SH-SY5Y (cell line): ENCODE data around the gene FMN2.

Experiments used
- GATA2 ChIP-seq: IDR thresholded peaks from 2 replicates; pipeline ENCODE4 v1.6.1; 2011; ENCODE audit warnings: mild to moderate bottlenecking, low read depth, low read length
- GATA3 ChIP-seq: IDR thresholded peaks from 2 replicates; pipeline ENCODE4 v1.6.1; 2011; ENCODE audit warnings: low read depth, mild to moderate bottlenecking, low read length, moderate library complexity

DNA sequence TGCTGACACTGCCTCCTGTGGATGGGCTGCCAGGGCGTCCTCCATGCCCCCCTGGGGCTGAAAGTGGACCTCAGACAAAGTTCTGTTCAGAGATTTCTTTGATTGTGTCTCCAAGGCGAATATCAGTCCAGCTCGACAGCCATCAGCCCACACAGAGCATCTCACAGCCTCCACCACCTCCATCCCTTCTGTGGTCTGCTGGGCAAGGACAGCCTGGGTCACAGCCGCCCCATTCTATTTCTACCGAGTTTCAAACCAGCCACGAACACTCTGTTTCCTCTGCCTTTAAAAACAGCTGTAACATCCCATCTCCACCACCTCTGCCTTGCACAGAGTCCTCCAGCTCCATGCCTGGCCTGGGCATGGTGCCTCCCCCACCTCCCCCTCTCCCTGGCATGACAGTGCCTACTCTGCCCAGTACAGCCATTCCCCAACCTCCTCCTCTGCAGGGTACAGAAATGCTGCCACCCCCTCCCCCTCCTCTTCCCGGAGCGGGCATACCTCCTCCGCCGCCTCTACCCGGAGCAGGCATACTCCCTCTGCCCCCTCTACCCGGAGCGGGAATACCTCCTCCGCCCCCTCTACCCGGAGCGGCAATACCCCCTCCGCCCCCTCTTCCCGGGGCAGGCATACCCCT, 115.5 kb downstream of the FMN2 start:
- TF ChIP-seq GATA2: no peak
- TF ChIP-seq GATA3: no peak
